Vagina (tissue), 2 donors: ENCODE data around the gene PRM1.

Experiments
- CTCF ChIP-seq, 3 experiments: fragments of 450-650 bp in 2 of 3; fragments of 200-600 bp in 1 of 3; sonication (generic) in 1 of 3; IDR thresholded peaks; one replicate each; pipeline ENCODE4 v1.5.1; 2017 to 2019; ENCODE audit warnings: antibody characterized with exemption in 3 of 3, mild to moderate bottlenecking in 2 of 3, moderate library complexity in 2 of 3
- POLR2AphosphoS5 ChIP-seq, 2 donors: sonication (generic); formaldehyde crosslinking; IDR thresholded peaks; one replicate each; pipeline ENCODE4 v1.9.0; 2017; ENCODE audit warnings: antibody characterized with exemption in 2 of 2, mild to moderate bottlenecking in 2 of 2, low read depth in 1 of 2; ENCODE audit not compliant: insufficient read depth in 1 of 2

GRCh38 chr16:11280616-11281522 lies at the start of gene PRM1:
- TF ChIP-seq CTCF (IDR thresholded peaks at IDR 0.05) (no peak), POLR2AphosphoS5 (IDR thresholded peaks at IDR 0.05; ENCODE audit: insufficient read depth in 1 of 2, low read depth in 1 of 2) (no peak)
